ELR (cell line): Measurements from ENCODE around the gene SENP1.
"Not testable (repeated sequence)": the region's sequence is repeated elsewhere in the genome, so short reads cannot be mapped to it uniquely, and the experiment has no call there.

Experiments used
- DNase-seq: peaks from one replicate; pipeline ENCODE4 v3.0.0-alpha.2; 2015; ENCODE audit warnings: low read depth

The SENP1 gene

DNA sequence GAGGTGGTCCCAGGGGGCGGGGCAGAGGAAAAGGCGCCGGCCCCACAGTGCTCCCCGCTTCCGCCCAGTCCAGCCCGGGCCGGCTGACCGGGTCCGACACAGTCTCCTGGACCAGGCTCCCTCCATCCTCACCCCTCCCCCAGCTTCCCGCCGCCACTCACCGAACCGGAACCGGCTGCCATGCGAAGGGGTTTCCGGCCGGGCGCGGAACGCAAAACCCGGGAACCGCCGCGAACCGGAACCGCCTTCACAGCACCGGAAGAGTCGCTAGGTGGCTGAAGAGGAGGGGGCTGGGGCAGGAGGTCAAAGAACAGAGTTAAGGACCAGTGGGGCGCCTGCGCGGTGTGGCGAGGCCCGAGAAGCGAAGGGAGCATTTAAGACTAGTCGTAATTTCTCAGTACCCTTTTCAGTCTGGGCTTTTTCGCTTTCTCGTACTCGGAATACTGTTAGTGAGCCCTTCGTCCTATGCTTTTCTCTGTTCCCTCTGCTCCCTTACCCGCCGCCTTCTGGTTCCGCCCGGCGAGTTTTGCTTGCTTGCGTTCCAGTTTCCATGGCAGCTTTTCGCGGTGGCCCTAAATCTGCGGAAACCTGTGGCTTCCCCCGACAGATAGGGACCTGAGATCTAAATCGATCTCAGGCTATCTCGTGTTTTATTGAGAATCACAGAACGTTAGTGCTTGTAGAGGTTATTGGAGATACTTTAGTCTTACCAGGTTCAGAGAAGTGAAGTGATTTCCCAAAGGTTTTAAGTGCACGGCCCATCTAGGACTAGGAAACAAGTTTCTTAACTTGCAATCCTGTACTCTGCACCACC, at the start of gene SENP1:
TSS of gene SENP1 (minus strand) at position 213 of the 814 bp plus-strand sequence. CDS start 4,607 bp downstream, outside the sequence.
- DNase-seq, result peak; percentile 93

DNA sequence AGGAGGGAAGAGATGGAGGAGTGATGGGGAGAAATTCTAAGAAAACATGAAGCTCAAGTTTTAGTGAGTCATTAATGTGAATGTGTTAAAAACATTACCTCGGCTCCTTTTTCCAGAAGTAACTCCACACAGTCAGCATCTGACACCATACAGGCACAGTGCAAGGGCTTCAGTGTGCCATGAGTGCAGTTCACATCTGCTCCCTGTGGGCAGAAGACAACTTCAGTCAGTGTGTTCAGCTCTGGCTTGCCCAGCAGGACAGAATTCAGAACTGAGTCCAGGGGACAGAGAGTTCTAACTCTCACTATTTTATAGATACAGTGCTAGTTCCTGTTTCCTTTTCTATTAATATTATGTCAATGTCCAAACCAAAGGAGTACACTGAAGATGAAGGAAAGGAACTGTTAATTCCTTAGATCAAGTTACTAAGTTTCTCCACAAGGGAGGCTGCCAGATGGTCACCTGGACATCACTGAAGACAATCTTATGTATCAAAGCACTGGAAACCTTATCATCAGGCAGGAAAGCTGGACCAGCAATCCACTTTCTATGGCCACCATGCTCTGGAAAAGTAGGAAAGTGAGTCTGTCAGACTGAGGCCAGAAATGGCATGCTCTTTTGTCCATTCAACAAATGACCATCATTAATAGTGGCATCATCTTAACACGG, 45.4 kb upstream of the SENP1 start:
- no peak for DNase-seq

DNA sequence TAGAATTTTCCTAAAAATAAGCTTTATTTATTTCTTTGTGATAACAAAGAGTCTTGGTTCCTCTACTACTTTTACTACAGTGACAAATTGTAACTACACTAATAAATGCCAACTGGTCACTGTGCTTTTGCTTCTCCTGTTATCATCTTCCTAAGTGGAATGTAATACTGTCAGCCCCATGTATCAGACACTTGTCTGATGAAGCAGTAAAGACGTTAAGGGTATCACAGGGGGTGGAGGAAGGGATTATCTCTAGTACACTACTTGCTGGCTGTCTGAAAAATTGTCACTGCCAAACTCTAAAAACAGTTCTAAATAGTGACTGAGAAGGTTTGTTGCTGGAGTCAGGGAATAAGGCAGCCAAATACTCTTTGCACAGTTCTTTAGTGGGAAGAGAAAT, 40.1 kb upstream of the SENP1 start:
- DNase-seq, result no peak

DNA sequence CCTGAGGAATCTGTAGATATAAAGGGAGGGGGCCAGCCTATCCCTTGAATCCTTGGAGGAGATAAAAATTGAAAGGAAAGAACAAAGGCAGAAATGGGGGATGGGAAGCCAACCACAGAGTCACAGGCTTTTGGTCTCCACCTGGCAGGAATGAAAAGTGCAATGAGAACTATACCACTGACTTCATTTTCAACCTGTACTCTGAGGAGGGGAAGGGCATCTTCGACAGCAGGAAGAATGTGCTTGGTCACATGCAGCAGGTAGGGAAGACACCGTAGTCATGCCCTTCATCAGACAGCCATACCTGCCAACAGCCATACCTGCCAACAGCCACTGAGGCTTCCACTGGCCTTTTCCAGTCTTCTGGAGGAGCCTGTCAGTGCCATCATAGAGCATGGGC, 38.0 kb upstream of the SENP1 start:
- DNase-seq, result no peak

DNA sequence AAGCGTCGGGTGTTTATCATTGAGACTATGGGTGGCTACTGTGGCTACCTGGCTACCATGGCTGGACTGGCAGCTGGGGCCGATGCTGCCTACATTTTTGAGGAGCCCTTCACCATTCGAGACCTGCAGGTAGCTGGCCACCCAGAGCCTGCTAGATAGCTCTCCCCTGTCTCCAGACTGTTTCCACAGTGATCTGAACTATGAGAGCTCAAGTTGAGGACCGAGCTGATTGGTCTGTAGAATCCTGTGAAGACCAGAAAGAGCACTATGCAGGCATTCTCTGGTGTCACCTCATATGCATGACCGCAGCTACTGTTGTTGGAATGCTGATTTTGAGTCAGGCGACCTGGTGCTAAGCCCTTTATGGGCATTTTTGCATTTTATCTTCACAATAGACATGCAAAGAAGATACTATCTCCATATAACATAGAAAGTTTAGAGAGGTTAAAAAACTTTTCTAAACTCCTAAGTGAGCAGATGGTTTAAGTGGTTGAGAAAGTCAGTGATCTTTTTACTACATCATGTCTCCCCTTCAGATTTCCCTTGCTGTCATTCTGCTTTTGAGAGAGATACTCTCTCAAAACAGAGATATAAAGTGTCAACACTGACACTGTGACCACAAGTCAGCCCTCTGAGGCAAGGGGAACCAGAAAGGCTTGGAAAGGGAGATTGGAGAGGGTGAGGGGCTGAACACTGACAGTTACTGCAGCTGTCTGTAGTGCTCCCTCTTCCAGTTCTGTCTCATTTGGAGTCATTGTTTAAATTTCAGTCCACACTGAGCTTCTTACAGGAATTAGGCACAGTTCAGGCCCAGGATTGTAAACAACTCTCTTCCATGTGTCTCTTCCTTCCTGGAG, 37.2 kb upstream of the SENP1 start:
- no peak for DNase-seq

DNA sequence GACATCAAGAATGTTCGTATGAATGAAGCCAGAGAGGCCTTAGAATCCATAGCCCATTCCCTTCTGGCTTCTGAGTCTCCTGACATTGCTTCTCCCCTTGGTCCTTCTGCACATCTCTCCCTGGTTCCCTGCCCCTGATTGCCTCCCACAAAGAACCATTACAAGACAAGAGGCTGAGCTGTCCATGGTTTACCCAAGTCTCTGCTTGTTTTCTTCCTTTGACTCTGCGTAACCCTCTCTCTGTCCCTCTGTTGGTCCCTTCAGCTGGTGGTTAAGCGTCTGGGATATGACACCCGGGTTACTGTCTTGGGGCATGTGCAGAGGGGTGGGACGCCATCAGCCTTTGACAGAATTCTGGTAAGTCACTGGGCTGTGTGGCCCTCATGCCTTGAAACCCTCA, 29.1 kb upstream of the SENP1 start:
- no peak for DNase-seq

DNA sequence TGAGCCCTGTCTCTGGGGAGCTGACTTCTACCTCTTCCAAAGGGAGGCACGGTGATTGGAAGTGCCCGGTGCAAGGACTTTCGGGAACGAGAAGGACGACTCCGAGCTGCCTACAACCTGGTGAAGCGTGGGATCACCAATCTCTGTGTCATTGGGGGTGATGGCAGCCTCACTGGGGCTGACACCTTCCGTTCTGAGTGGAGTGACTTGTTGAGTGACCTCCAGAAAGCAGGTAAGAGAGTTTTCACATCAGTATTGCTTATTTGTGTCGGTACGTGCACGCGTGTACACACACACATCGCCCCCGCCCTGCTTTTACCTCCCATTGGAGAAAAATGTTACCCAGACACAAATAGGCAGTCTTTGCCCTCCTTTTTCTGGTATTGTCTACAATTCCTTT, 26.9 kb upstream of the SENP1 start:
- DNase-seq, result no peak

DNA sequence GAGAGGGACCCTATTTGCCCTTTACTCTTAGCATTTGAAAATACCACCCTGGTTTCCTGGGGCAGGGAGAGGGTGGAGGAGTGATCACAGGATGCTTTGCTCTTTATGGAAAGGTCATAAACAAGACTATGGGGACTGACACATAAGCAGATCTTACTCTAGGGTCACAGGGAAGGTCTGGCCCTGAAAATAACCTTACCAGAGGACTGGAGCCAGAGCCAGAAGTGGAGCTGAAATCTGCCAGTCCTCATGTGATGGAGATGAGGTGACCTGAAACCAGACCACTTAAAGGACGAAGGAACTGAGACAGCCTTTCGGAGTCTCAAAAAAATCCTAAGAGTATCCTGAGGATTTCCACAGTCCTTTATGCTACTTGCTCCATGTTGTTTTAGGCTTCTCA, 25.6 kb upstream of the SENP1 start:
- no peak for DNase-seq

DNA sequence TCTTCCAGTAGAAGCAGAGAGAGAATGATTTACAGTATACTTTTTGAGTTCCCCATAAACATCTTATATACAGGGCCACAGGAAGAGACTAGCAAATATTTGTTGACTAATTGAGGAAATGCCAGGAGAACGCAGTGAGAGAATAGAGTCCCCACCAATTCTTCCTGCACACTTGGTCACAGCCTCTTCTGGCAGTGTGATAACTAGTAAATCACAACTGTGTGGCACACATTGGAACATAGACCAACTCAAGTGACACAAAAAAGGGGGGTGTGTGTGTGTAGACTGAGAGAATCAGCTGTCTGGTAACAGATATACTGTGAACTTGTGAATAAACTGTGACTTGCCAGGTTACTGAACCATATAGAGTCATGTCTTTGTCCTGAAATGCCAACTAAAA, 23.5 kb upstream of the SENP1 start:
- no peak for DNase-seq

DNA sequence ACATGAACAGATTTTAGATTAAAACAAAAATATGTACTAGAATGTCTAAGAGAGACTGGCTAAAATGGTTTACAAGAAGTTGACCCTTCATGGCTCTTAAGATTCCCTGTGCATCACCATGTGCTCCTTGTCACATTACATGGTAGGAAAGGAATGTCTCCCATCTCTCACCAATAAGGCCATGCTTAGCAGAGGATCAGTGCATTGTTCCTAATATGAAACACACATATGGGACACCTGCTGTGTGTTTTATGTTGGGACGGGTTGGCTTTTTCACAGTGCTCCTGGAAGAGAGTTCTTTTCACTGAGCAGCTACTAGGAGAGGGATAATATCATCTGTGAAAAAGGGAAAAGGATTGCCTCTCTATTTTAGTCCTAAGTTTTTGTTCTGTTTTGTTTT, 22.9 kb upstream of the SENP1 start:
- DNase-seq, result peak; percentile 17

DNA sequence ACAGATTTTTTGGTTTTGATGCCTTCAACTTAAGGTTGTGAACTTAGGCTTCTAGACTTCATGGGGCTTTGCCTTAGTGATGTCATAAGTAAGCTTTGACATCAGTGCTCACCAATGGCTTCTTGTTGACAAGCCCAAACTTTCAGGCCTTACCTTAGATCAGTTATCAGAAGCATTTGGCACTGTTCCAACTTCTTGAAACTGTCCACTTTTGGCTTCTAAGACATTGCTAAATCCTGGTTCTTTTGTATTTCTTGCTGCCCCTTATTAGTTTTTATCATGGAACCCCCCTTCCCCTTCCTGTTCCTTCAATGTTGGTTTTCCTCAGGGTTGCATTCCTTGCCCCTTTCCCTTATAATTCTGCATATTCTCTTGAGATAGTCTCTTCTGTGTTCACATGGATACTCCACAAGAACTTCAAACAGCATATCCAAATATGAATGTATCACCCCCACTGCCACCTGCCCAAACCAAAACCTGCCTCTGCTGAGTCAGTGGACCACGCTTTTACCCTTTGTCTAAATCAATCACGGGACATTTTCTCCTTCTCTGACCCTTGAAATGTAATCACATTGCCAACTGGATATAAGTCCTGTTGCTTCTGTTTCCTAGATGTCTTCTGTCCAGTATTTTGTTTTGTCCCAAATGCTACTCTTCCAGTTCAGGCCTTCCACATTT, 21.2 kb upstream of the SENP1 start:
- peak; percentile 8 for DNase-seq

DNA sequence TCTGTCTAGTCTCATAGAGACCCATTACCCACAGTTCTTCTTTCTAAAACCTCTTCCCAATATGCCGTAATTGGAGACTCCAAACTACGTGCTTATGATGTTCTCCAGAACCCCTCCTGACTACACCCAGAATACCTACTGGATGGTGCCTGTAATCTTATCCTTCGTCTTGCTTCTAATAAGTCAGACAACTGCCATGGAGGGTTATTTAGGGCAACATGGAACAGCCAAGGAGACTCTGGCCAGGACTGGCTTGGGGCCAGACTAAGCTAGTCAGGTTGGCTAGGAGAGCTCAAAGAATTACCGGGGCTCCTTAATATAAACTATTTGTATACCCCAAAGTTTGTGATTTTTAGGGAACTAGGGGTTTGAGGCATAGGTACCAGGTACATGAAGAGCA, 20.1 kb upstream of the SENP1 start:
- no peak for DNase-seq

DNA sequence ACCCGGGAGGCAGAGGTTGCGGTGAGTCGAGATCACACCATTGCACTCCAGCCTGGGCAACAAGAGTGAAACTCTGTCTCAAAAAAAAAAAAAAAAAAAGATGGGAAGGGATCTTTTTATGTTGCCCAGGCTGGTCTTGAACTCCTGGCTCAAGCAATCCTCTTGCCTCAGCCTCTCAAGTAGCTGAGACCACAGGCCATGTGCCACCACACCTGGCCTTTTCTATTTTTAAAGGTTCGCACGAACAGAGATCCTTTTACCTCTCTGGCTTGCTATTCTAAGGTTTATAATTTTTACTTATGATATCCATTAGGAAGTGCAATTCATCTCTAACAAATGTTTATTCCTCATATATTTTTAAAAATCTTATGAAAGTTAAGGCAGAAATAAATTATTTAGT, 19.7 kb upstream of the SENP1 start:
- not testable (repeated sequence) for DNase-seq

DNA sequence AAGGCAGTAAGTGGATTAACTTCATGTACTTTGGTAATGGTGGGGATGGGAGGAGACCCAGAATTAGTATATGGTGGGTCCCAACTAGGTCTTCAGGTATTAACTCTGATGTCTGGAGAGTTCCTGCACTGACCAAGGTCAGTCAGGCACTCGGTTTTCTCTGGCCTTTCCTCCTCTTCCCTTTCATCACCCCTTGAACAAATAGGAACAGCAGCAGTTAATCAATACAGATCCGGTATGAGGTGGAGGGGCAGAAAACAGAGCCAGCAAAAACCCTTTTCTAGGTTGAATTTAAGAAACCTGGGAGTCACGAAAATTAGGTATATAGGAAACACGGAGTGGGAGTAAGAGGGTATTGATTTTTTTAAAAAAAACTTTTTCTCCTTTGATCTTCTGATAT, 17.3 kb upstream of the SENP1 start:
- no peak for DNase-seq

DNA sequence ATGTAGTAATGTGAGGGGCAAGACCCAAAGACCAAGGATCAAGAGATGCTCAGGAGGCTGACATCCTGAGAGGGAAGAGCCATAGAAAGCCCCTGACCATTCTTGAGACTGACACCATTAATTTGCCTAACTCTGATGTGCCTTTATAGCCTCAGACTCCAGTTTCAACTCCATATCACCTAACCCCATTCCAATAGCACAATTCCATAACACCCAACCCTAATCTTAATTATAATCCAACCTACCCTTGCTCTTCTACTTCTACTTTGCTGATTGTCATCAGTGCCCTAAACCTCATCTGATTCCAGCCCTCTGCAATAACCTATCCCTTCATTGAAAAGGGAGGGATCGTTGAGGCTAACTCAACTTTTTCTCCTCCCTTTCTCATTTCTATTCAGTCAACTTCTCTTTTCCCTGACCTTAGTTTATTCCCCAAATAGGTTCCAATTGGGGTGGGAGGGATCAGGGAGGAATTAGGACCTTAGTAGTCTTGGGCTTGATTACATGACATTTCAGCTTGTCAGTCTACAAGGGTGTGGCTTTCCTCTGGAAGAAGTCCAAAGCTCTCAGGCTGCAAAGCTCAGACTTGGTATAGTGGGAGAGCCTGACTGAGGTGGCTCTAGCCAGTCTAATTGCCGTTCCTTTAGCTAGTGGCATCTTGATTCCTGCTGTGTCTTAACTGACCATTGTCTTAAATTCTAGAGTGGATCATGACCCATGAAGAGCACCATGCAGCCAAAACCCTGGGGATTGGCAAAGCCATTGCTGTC, 16.4 kb upstream of the SENP1 start:
- no peak for DNase-seq

DNA sequence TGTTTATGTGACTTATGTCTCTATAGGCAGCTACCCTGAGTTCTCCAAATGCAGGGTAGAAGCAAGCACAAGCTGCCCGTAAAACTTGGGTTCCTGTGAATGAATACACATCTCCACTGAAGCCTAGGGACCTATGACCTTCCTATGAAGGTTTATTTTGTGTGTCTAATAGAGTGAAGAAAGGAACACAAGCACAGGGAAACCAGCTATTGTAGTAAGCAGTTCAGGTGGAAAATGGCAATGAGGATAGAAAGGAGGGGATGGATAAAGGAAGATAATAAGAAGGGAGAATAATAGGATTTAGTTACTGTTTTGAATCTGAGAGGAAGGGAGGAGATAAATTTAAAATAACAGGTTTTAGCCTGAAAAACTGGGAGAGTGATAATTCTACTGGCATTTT, 15.6 kb upstream of the SENP1 start:
- no peak for DNase-seq

DNA sequence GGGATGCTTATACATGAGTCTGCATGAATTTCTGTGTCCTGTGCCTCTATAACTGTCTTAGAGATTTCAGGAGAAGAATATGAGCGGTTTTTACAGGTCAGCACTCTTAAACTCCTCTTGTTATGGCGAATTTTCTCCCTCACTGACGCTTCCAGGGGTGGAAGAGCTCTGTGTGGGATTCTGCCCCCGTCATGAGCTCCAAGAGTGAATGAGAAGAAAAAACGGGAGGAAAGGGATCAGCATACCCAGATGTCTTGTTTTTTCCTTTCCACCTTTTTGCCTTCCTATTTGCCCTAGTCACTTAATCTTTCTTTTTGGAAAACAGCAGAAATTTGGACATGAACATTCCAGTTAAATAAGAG, 13.9 kb upstream of the SENP1 start:
- DNase-seq, result no peak

DNA sequence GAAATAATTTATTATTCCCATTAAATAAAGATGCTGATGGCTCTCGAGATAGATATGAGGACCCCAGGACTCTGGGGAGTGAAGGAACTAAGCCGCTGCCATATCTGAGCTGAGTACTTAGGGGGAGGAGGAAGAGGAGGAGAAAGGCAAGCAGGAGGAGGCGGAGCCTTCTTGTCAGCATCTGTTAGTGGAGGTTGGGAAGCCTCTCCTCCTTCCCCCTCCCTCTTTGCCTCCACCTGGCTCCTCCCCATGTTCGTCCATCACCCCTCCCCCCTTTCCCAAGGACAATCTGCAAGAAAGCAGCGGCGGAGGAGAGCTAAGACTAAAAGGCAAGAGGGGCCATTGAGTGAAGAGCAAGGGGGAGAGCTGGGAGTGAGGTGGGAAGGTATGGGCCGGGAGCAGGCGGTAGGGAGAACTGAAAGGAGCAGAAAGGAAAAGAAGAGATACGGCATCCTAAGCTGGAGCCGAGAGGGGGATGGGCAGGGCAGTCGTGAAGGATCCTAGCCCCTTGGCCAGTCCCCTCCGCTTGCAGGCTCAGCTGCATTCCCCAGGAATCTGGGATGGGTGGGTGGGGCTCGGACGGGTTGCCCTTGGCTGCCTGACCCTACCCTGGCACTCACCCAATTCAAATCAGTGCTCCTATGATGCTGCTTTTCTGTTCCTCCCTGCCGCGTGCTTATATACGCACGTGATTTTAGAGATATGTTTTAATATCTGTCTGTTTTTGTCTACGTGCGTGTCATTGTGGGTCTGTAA, 13.4 kb upstream of the SENP1 start, which contains the start of gene PFKM:
TSS of gene PFKM (plus strand) at position 287 of the 756 bp plus-strand sequence. CDS start 3,411 bp downstream, outside the sequence.
- peak; percentile 95 for DNase-seq

DNA sequence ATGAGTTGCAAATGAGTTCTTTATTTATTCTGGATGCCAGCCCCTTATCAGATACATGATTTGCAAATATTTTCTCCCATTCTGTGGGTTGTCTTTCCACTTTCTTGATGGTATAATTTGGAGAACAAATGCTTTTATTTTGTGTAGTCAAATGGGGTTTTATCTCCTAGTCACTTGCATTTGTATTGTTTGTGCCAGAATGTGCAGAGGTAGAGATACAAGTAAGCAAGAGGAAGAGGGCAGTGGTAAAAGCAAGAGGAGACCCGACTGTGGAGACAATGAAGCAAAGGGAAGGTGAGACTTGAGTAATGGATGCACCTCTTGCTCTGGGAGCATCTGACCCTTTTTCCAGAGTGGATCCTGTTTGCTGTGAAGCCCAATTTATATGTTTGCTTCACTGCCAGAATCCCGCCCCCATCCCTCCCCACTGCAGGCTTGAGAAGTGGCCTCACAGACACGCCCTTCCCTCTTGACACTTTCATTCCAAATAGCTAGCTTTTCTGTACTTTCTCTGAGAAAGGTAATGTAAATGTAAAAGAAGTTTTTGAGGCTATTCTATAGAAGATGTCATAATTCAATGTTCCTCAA, 12.5 kb upstream of the SENP1 start:
- DNase-seq, result no peak

DNA sequence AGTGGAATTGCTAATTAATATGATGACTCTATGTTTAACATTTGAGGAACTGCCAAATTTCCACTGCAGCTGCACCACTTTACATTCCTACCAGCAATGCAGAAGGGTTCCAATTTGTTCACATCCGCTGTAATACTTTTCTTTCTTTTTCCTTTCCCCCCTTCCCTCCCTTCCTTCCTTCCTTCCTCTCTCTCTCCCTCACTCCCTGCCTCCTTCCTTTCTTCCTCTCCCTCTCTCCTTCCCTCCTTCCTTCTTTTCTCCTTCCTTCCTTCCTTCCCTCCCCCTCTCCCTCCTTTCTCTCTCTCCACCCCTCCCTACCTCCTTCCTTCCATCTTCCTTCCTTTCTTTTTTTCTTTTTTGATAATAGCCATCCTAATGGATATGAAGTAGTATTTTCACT, 10.1 kb upstream of the SENP1 start:
- DNase-seq, result no peak
